ENCODE measurements around the gene NUDT17.
A peak's percentile ranks its signal among the peaks of the same experiment; 100 is the strongest.

NUDT17 gene

GRCh38 chr1:145857170-145857569 lies 11.7 kb downstream of the NUDT17 start:
- Histone ChIP-seq H3K27me3 (replicated peaks; ENCODE audit: control insufficient read depth, insufficient read depth, low read length) (no peaks in the 10 kb centered on the region), H3K4me3 (replicated peaks; ENCODE audit: low read depth, low read length) (no peak overlapping the region), H3K36me3 (ENCODE audit: control insufficient read depth, insufficient read depth, low read length) (peaks cover 6% of the 10 kb centered on the region)
- no peak for TF ChIP-seq CTCF (IDR thresholded peaks at IDR 0.05; ENCODE audit: insufficient read depth, low read length, poor library complexity, severe bottlenecking)
- no peak for DNase-seq (ENCODE audit: extremely low read depth, insufficient read length)

GRCh38 chr1:145858238-145858900 lies 12.9 kb downstream of the NUDT17 start:
- H3K4me3 ChIP-seq (replicated peaks; ENCODE audit: low read depth, low read length), result peak overlapping the region; percentile 90
- H3K27me3 ChIP-seq (replicated peaks; ENCODE audit: control insufficient read depth, insufficient read depth, low read length), result no peaks in the 10 kb centered on the region
- no peak for DNase-seq (ENCODE audit: extremely low read depth, insufficient read length)
- peaks cover 5% of the 10 kb centered on the region for H3K36me3 ChIP-seq (ENCODE audit: control insufficient read depth, insufficient read depth, low read length)
- no peak for TF ChIP-seq CTCF (IDR thresholded peaks at IDR 0.05; ENCODE audit: insufficient read depth, low read length, poor library complexity, severe bottlenecking)

GRCh38 chr1:145858901-145859490 lies 13.6 kb downstream of the NUDT17 start, which contains the start of gene PIAS3:
Gene PIAS3 (minus strand): TSS chr1:145859081. CDS start chr1:145858990, 91 bp downstream.
- DNase-seq (ENCODE audit: extremely low read depth, insufficient read length), result peak; percentile 96
- TF ChIP-seq CTCF (IDR thresholded peaks at IDR 0.05; ENCODE audit: insufficient read depth, low read length, poor library complexity, severe bottlenecking), result no peak
- Histone ChIP-seq H3K36me3 (ENCODE audit: control insufficient read depth, insufficient read depth, low read length) (peaks cover 1% of the 10 kb centered on the region), H3K27me3 (replicated peaks; ENCODE audit: control insufficient read depth, insufficient read depth, low read length) (no peaks in the 10 kb centered on the region), H3K4me3 (replicated peaks; ENCODE audit: low read depth, low read length) (peak within 1 kb of the TSS; percentile 90)

GRCh38 chr1:145859491-145860023 lies 14.1 kb downstream of the NUDT17 start:
- no peak for TF ChIP-seq CTCF (IDR thresholded peaks at IDR 0.05; ENCODE audit: insufficient read depth, low read length, poor library complexity, severe bottlenecking)
- Histone ChIP-seq H3K4me3 (replicated peaks; ENCODE audit: low read depth, low read length) (peak overlapping the region; percentile 90), H3K27me3 (replicated peaks; ENCODE audit: control insufficient read depth, insufficient read depth, low read length) (no peaks in the 10 kb centered on the region), H3K36me3 (ENCODE audit: control insufficient read depth, insufficient read depth, low read length) (peaks cover 1% of the 10 kb centered on the region)
- peak; percentile 87 for DNase-seq (ENCODE audit: extremely low read depth, insufficient read length)

GRCh38 chr1:145863282-145864018 lies 18.0 kb downstream of the NUDT17 start:
- Histone ChIP-seq H3K27me3 (replicated peaks; ENCODE audit: control insufficient read depth, insufficient read depth, low read length) (no peaks in the 10 kb centered on the region), H3K4me3 (replicated peaks; ENCODE audit: low read depth, low read length) (no peak overlapping the region), H3K36me3 (ENCODE audit: control insufficient read depth, insufficient read depth, low read length) (no peaks in the 10 kb centered on the region)
- DNase-seq (ENCODE audit: extremely low read depth, insufficient read length), result no peak
- no peak for TF ChIP-seq CTCF (IDR thresholded peaks at IDR 0.05; ENCODE audit: insufficient read depth, low read length, poor library complexity, severe bottlenecking)
